AG04449 (cell line): ENCODE results near the gene ATP5MC2.

ENCODE experiments used
- CTCF ChIA-PET: fragments of 350-600 bp; formaldehyde crosslinking; extraction: SDS; loops from one replicate; lab custom pipeline; 2021; ENCODE audit warnings: antibody characterized with exemption; lab: Yijun Ruan, JAX
- POLR2A ChIA-PET: fragments of 400-600, 350-600 bp; formaldehyde crosslinking; extraction: SDS; loops from one replicate; lab custom pipeline; 2020; ENCODE audit warnings: antibody characterized with exemption, inconsistent platforms; lab: Yijun Ruan, JAX
- DNase-seq: peaks from one replicate; pipeline ENCODE4 v3.0.0-alpha.2; 2010; ENCODE audit warnings: low read depth, low spot score
- H3K4me3 ChIP-seq: 2 replicates; pipeline ENCODE4 v1.5.1; 2011; ENCODE audit warnings: low read depth, mild to moderate bottlenecking, control low read depth, low read length
- CTCF ChIP-seq: IDR thresholded peaks from one replicate; pipeline ENCODE4 v1.5.1; 2011; ENCODE audit warnings: mild to moderate bottlenecking, moderate library complexity, low read length, control low read depth, inconsistent platforms; ENCODE audit not compliant: insufficient read depth; ENCODE audit errors: missing control alignments

ATP5MC2 gene

GRCh38 chr12:53696655-53697331 is 20.9 kb upstream of the ATP5MC2 start:
- CTCF ChIA-PET = interaction anchor here (0.8 to 18.4 kb wide), 6 partner anchors 12 to 60 kb away, joined by 3 to 635 read pairs (median 6); partner anchors contain the start of gene ATP5MC2
- no peak overlapping the region for H3K4me3 ChIP-seq
- no peak for DNase-seq
- TF ChIP-seq CTCF = no peak
- POLR2A ChIA-PET = no interaction called here

- H3K4me3 ChIP-seq = no peak overlapping the region
- POLR2A ChIA-PET = no interaction called here
- no peak for DNase-seq
- CTCF ChIA-PET = interaction anchor here (0.8 to 18.4 kb wide), 4 partner anchors 21 to 47 kb away, joined by 3 to 635 read pairs (median 4); partner anchors contain the start of gene ATP5MC2
- no peak for TF ChIP-seq CTCF
Measured at GRCh38 chr12:53696285-53696654, 20.4 kb upstream of the ATP5MC2 start.

- ChIA-PET CTCF (interaction anchor here (1.3 to 18.4 kb wide), 7 partner anchors 10 to 152 kb away, joined by 4 to 635 read pairs (median 7); partner anchors contain the start of gene ATP5MC2), POLR2A (interaction anchor here (0.5 to 0.7 kb wide), 2 partner anchors 20 to 80 kb away, joined by 3 read pairs; partner anchors contain the start of gene ATP5MC2)
- peak overlapping the region; percentile 24 for H3K4me3 ChIP-seq
- peak; percentile 41 for TF ChIP-seq CTCF
- DNase-seq = no peak
Measured at GRCh38 chr12:53695152-53696145, 19.6 kb upstream of the ATP5MC2 start.

GRCh38 chr12:53694756-53695151 is 18.9 kb upstream of the ATP5MC2 start:
- no peak for TF ChIP-seq CTCF
- H3K4me3 ChIP-seq = no peak overlapping the region
- DNase-seq = no peak
- CTCF ChIA-PET = interaction anchor here (0.7 to 18.4 kb wide), 8 partner anchors 9 to 194 kb away, joined by 3 to 635 read pairs (median 6); partner anchors contain the start of genes ATP5MC2 and TARBP2
- POLR2A ChIA-PET = interaction anchor here (0.5 to 0.7 kb wide), 2 partner anchors 19 to 80 kb away, joined by 3 read pairs; partner anchors contain the start of gene ATP5MC2

- H3K4me3 ChIP-seq = no peak overlapping the region
- no peak for TF ChIP-seq CTCF
- CTCF ChIA-PET = interaction anchor here (0.5 to 18.4 kb wide), 5 partner anchors 8 to 572 kb away, joined by 3 to 635 read pairs (median 6); partner anchors contain the start of gene ATP5MC2
- no peak for DNase-seq
- POLR2A ChIA-PET = no interaction called here
Measured at GRCh38 chr12:53688134-53688533, 12.3 kb upstream of the ATP5MC2 start.
